ENCODE data around the gene TRIM69.
"Not testable (repeated sequence)": the region's sequence is repeated elsewhere in the genome, so short reads cannot be mapped to it uniquely, and the experiment has no call there.

The TRIM69 gene

DNA sequence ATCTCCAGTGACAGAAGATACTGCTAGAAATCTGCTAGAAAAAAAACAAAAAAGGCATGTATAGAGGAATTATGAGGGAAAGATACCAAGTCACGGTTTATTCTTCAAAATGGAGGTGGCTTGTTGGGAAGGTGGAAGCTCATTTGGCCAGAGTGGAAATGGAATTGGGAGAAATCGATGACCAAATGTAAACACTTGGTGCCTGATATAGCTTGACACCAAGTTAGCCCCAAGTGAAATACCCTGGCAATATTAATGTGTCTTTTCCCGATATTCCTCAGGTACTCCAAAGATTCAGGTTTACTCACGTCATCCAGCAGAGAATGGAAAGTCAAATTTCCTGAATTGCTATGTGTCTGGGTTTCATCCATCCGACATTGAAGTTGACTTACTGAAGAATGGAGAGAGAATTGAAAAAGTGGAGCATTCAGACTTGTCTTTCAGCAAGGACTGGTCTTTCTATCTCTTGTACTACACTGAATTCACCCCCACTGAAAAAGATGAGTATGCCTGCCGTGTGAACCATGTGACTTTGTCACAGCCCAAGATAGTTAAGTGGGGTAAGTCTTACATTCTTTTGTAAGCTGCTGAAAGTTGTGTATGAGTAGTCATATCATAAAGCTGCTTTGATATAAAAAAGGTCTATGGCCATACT, 21.1 kb upstream of the TRIM69 start:
- DNase-seq (ENCODE audit: low read depth) = no peak
- H3K4me3 ChIP-seq (ENCODE audit: low read depth, low read length) = no peak overlapping the region

DNA sequence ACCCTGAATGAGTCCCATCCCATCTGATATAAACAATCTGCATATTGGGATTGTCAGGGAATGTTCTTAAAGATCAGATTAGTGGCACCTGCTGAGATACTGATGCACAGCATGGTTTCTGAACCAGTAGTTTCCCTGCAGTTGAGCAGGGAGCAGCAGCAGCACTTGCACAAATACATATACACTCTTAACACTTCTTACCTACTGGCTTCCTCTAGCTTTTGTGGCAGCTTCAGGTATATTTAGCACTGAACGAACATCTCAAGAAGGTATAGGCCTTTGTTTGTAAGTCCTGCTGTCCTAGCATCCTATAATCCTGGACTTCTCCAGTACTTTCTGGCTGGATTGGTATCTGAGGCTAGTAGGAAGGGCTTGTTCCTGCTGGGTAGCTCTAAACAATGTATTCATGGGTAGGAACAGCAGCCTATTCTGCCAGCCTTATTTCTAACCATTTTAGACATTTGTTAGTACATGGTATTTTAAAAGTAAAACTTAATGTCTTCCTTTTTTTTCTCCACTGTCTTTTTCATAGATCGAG, 20.5 kb upstream of the TRIM69 start:
- no peak overlapping the region for H3K4me3 ChIP-seq (ENCODE audit: low read depth, low read length)
- no peak for DNase-seq (ENCODE audit: low read depth)

DNA sequence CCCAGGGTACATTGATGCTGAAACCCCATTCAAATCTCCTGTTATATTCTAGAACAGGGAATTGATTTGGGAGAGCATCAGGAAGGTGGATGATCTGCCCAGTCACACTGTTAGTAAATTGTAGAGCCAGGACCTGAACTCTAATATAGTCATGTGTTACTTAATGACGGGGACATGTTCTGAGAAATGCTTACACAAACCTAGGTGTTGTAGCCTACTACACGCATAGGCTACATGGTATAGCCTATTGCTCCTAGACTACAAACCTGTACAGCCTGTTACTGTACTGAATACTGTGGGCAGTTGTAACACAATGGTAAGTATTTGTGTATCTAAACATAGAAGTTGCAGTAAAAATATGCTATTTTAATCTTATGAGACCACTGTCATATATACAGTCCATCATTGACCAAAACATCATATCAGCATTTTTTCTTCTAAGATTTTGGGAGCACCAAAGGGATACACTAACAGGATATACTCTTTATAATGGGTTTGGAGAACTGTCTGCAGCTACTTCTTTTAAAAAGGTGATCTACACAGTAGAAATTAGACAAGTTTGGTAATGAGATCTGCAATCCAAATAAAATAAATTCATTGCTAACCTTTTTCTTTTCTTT, 19.2 kb upstream of the TRIM69 start:
- no peak overlapping the region for H3K4me3 ChIP-seq (ENCODE audit: low read depth, low read length)
- no peak for DNase-seq (ENCODE audit: low read depth)

DNA sequence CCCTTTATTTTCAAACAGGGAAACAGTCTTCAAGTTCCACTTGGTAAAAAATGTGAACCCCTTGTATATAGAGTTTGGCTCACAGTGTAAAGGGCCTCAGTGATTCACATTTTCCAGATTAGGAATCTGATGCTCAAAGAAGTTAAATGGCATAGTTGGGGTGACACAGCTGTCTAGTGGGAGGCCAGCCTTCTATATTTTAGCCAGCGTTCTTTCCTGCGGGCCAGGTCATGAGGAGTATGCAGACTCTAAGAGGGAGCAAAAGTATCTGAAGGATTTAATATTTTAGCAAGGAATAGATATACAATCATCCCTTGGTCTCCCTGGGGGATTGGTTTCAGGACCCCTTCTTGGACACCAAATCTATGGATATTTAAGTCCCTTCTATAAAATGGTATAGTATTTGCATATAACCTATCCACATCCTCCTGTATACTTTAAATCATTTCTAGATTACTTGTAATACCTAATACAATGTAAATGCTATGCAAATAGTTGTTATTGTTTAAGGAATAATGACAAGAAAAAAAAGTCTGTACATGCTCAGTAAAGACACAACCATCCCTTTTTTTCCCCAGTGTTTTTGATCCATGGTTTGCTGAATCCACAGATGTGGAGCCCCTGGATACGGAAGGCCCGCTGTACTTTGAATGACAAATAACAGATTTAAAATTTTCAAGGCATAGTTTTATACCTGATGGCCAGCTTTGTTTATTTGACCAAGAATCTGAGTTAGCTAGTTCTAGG, 18.0 kb upstream of the TRIM69 start:
- no peak overlapping the region for H3K4me3 ChIP-seq (ENCODE audit: low read depth, low read length)
- DNase-seq (ENCODE audit: low read depth) = no peak

DNA sequence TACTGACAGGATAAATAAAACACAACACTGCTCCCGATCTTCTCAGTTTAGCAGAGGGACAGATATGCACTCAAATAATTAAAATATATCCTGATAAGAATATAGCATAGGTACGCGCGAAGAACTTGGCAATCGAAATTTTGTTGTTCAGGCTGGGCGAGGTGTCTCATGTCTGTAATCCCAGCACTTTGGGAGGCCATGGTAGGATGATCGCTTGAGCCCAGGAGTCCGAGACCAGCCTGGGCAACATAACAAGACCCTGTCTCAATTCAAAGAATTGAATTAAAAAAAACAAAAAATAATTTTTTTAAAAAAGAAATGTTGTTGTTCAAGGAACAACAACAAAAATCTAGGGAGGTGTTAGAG, 17.4 kb upstream of the TRIM69 start:
- no peak overlapping the region for H3K4me3 ChIP-seq (ENCODE audit: low read depth, low read length)
- DNase-seq (ENCODE audit: low read depth) = no peak

DNA sequence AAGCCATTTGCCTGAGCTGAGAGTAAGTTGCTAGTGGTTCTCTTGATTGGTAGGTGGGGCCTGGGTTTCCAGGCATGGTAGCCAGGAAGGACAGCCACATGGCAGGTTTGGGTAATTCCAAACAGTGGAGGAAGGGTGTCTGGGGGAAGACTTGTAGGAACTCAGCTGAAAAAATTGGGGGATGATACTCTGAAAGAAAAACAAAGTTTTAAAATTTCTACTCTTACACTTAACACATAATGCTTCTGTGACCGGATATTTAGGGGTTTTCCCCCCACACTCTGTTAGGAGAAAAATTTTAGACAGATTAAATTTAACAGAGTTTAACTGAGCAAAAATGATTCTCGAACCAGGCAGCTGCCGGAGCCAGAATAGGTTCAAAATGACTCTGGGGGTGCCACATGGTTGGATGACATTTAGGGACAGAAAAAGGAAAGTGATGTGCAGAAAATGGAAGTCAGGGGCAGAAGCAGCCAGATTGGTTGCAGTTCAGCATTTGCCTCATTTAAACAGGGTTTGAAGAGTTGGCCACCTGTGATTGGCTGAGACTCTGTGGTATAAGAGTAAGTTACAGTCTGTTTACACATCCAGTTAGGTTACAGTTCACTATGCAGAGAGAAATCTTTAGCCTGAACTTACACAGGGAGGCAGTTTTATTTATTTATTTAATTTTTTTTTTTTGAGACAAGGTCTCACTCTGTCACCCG, 16.9 kb upstream of the TRIM69 start:
- no peak overlapping the region for H3K4me3 ChIP-seq (ENCODE audit: low read depth, low read length)
- DNase-seq (ENCODE audit: low read depth) = no peak

DNA sequence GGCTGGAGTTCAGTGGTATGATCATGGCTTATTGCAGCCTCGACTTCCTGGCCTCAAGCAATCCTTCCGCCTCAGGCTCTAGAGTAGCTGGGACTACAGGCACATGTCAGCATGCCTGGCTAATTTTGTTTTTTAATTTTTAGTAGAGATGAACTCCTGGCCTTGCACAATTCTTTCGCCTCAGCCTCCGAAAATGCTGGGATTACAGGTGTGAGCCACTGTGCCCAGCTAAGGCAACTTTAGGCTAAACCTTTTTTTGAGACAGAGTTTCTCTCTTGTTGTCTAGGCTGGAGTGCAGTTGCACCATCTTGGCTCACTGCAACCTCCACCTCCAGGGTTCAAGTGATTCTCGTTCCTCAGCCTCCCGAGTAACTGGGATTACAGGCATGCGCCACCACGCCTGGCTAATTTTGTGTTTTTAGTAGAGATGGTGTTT, 16.3 kb upstream of the TRIM69 start:
- not testable (repeated sequence) for H3K4me3 ChIP-seq (ENCODE audit: low read depth, low read length); DNase-seq (ENCODE audit: low read depth)

DNA sequence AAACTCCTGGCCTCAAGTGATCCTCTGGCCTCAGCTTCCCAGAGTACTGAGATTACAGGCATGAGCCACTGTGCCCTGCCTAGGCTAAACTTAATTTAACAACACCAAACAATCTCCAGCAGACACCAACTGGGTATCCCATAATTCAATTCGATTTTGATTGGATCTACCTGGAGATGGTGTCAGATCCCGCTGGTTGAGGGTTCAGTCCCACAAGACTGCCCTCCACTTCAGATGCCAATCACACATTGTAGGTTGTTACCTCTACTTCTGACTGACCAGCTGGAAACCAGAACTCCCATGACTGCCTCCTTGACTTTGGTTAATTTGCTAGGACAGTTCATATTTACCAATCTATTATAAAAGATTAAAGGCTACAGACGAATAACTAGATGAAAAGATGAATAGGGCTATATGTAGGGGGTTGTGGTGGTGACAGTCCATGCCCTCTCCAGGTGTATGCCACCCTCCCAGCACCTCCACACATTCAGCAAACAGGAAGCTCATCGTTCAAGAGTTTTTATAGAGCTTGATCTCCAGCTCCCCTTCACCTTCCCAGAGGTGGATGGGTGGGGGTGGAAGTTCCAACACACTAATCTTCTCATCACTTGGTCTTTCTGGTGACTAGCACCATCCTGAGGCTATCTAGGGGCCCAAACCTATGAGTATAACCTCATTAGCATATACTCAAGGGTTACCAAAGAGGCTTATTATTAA, 15.7 kb upstream of the TRIM69 start:
- no peak overlapping the region for H3K4me3 ChIP-seq (ENCODE audit: low read depth, low read length)
- no peak for DNase-seq (ENCODE audit: low read depth)

DNA sequence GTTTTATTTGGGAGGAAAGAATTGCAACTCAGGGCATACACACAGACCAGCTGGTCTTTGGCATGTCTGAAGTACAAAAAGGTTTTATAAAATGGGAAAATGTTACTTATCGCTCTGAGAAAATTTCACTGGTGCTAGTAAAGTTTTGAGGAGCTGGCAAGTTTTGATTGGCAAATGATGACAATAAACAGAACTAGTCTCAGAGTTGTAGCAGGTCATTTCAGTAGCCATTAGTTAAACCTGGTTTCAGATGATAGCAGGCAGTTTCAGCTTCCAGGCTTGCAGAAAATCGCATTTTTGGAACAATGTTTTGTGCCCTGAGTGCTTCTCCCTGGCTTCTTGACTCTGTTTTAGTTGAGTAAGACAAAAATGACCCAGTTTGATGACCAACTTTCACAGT, 14.3 kb upstream of the TRIM69 start:
- H3K4me3 ChIP-seq (ENCODE audit: low read depth, low read length) = no peak overlapping the region
- no peak for DNase-seq (ENCODE audit: low read depth)

DNA sequence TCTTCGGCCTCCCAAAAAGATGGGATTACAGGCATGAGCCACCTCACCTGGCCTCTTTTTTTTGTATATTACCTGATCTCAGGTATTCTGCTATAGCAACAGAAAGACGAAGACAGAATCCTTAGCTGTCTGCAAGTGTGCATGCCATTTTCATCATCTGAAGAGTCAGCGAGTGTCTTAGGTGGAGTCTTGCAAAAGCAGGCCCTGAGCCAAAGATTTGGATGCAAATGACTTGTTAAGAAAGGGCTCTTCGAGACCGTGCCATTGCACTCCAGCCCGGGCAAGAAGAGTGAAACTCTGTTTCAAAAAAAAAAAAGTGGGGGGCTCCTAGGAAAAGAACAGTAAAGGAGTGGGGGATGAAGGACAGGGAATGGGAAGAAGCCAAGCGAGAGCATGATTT, 10.2 kb upstream of the TRIM69 start:
- DNase-seq (ENCODE audit: low read depth) = no peak
- H3K4me3 ChIP-seq (ENCODE audit: low read depth, low read length) = no peak overlapping the region

DNA sequence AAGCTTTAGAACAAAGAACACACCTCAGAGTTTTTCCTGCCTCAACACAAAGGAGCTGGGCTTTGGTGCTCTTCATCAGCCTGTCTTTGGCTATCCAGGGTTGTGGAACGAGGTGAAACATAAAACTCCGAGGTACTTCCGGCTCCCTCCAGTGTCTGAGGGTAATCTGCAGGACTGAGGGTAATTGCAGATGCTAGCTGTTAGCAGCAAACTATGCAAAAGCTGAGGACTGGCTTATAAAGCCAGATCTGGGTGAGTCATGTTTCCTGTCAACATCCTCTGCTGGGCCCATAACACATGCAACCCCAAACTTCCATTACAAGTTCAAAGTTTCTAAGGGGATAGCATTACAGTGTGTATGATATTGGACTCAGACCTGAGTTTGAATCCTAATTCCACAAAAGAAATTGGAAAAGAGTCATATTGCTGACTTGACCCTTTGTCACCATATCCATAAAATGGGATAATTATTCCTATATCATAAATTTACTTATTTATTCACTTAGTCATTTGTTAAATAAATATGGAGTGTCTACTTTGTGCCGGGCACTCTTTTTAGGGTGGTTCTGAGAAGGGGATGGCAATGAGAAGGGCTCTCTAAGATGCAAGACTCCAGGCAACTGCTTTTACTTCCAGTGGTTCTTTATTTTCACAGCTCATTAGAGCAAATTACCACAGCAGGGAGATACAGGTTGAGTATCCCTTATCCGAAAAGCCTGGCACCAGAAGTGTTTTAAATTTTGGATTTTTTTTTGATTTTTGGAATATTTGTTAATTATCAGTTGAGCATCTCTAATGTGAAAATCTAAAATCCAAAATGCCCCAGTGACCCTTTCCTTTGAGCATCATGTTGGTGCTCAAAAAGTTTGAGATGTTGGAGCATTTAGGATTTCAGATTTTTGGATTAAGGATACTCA, 9.5 kb upstream of the TRIM69 start:
- peak; percentile 83 for DNase-seq (ENCODE audit: low read depth)
- H3K4me3 ChIP-seq (ENCODE audit: low read depth, low read length) = no peak overlapping the region

DNA sequence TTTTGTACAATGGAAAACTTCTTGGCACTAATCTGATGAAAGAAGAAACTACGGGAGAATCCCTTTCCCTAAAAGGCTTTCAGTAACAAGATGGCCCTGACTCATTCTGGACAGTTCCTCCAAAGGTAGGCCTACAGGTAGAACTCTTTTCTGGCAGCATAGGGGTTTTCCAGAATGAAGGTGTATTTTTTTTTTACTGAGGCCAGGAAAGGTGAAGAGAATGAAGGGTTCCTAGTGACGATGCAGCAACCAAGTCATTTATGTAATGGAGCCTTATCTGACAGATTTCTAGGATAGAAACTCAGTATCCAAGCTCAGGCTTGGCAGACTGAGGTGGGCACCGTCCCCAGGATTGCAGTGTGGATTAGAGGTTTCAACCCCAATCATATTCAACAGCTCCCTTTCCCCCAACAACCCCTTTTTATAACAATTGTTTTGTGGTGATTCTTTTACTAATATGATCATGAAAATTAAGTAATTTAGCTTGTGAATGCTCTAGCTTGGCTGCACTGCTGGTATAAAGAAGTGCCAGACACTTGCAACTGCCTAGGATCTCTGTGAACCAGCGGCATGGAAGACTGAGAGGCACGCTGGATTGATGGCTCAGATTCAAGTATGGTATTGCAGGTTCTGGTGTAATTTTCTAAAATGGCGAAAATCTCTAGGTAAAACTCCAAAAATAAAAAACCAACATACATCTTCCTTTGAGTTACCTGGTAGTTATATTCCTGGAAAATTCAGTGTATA, 8.7 kb upstream of the TRIM69 start:
- no peak overlapping the region for H3K4me3 ChIP-seq (ENCODE audit: low read depth, low read length)
- DNase-seq (ENCODE audit: low read depth) = no peak

DNA sequence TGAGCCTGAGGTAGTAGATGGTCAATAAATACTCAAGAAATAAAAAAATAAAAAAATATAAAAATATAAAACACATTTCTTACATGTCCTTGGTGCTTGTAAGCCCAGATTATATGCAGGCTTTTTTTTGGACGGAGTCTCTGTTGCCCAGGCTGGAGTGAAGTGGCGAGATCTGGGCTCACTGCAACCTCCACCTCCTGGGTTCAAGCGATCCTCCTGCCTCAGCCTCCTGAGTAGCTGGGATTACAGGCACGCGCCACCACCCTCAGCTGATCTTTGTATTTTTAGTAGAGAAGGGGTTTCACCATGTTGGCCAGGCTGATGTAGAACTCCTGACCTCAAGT, 8.1 kb upstream of the TRIM69 start:
- DNase-seq (ENCODE audit: low read depth) = not testable (repeated sequence)
- peak overlapping the region; percentile 69 for H3K4me3 ChIP-seq (ENCODE audit: low read depth, low read length)

DNA sequence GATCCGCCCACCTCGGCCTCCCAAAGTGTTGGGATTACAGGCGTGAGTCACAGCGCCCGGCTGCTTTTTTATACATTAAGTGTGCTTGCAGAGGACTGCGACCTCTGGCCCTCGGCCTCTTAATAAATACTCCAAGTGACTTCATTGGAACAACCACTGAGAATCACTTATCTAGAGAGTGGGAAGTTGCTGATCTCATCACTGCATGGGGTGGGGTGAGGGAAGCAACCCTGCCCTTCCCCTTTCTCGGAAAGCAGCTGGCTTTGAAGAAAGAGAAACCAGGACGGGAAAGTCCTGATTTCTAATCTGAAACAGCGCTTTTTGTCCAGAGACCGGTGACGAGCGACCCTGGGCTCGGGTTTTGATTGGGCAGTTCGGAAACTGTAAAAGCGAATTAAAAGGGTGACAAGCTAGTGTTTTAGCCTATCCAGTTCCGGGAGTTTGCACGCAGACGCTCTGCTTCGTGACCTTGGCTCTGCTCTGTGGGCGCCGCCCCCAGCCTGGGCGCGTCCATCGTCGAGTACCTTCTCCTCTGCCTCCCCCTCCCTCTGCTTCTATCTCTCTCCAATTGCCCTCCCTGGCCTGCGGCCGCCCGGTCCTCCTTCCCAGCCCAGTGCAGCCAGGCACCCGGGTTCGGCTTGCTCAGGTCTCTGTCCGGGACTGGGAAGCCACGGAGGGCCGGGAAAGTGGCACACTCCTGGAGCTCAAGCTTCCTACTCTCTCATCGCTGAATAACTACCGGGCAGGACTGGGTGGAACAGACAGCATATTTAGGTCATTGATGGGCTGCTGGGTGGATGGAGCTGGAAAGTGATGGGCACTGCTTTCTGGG, 7.5 kb upstream of the TRIM69 start:
- H3K4me3 ChIP-seq (ENCODE audit: low read depth, low read length) = peak overlapping the region; percentile 69
- DNase-seq (ENCODE audit: low read depth) = peak; percentile 97

DNA sequence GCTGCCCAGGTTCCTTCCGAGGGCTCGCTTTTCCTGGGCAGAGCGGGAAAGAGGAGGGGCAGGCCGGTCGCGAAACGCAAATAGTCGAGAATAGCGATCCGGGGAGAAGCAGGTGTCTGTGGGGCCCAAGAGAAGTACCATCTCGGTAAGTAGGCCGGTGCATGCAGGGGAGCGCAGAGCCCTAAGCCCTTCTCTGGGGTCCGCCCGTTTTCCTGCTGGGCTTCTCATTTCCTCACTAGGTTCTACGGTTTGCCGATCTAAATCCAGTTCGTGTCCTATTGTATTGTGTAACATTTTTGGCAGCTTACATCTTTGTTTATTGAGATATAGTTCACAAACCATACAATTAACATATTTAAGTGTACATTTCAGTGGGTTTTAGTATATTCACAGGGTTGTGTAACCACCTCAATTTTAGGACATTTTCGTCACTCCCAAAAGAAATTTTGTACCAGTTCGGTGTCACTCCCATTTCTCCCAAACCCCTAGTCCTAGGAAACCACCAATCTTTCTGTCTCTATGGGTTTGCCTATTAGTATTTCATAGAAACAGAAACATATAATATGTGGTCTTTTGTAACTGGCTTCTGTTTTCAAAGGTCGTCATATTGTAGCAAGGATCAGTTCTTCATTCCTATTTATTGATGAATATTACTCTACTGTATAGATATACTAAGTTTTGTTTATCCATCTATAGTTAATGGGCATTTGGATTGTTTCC, 6.8 kb upstream of the TRIM69 start:
- peak overlapping the region; percentile 69 for H3K4me3 ChIP-seq (ENCODE audit: low read depth, low read length)
- no peak for DNase-seq (ENCODE audit: low read depth)

DNA sequence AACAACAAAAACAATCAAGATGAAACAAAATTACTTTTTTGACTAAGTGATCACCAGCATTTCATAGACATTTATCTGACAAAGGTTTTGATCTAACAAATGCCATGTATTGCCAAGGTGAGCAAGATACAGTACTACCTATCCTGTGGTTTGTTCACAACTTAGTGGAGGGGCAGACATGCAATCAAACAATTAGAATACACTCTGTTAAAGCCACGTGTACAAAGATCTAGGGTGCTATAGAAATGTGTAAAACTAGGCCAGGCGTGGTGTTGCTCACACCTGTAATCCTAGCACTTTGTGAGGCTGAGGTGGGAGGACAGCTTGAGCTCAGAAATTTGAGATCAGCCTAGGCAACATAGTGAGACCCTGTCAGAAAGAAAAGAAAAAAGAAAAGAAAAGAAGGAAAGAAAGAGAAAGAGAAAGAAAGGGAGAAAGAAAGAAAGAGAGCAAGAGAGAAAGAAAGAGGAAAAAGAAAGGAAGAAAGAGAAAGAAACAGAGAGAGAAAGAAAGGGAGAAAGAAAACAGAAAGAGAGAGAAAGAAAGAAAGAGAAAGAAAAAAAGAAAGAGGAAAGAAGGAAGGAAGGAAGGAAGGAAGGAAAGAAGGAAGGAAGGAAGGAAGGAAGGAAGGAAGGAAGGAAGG, 1.4 kb upstream of the TRIM69 start:
- no peak overlapping the region for H3K4me3 ChIP-seq (ENCODE audit: low read depth, low read length)
- DNase-seq (ENCODE audit: low read depth) = no peak
